Uterus (tissue), 4 donors: ENCODE measurements around the gene HGFAC. TPM values are rescaled to one million over a fixed set of nuclear protein-coding genes. Genes with fewer than 3 reads are reported as not detected.
A peak's percentile ranks its signal among the peaks of the same experiment; 100 is the strongest.
"Not testable (repeated sequence)": the region's sequence is repeated elsewhere in the genome, so short reads cannot be mapped to it uniquely, and the experiment has no call there.

ENCODE experiments used
- DNase-seq, 2 donors: peaks; one replicate each; pipeline ENCODE4 v3.0.0-alpha.2; 2019 to 2020
- H3K27ac ChIP-seq, 2 donors: fragments of 200-600 bp; sonication (generic); 1 replicate in 1 of 2; 2 replicates in 1 of 2; pipeline ENCODE4 v1.5.1; 2016 to 2018
- H3K27me3 ChIP-seq, 2 donors: fragments of 200-600 bp; sonication (generic); one replicate each; pipeline ENCODE4 v1.5.1; 2018 to 2019; ENCODE audit warnings: control low read depth in 1 of 2
- H3K36me3 ChIP-seq, 2 donors: fragments of 200-600 bp; sonication (generic); one replicate each; pipeline ENCODE4 v1.5.1; 2019; ENCODE audit warnings: control low read depth in 1 of 2
- H3K4me1 ChIP-seq, 2 donors: fragments of 200-600 bp; sonication (generic); one replicate each; pipeline ENCODE4 v1.5.1; 2018 to 2019; ENCODE audit warnings: control low read depth in 1 of 2
- H3K4me3 ChIP-seq, 2 donors: fragments of 200-600 bp; sonication (generic); 1 replicate in 1 of 2; 2 replicates in 1 of 2; pipeline ENCODE4 v1.5.1; 2018 to 2019; ENCODE audit warnings: mild to moderate bottlenecking in 1 of 2
- H3K9me3 ChIP-seq, 2 donors: fragments of 200-600 bp; sonication (generic); one replicate each; pipeline ENCODE4 v1.5.1; 2019; ENCODE audit warnings: control low read depth in 1 of 2
- CTCF ChIP-seq, 4 experiments: fragments of 200-600 bp in 2 of 4; fragments of 450-650 bp in 2 of 4; sonication (generic) in 2 of 4; IDR thresholded peaks; one replicate each; pipeline ENCODE4 v1.5.1; 2016 to 2019; ENCODE audit warnings: antibody characterized with exemption in 4 of 4, mild to moderate bottlenecking in 2 of 4, moderate library complexity in 1 of 4
- POLR2A ChIP-seq, 2 donors: fragments of 450-650 bp; IDR thresholded peaks; one replicate each; pipeline ENCODE4 v1.6.1; 2016; ENCODE audit warnings: antibody characterized with exemption in 2 of 2, mild to moderate bottlenecking in 1 of 2, moderate library complexity in 1 of 2
- intact Hi-C: fragments of 100-400 bp; cut with DNase I; formaldehyde crosslinking; loops from one replicate; pipeline ENCODE4 v1.15.1; 2023; ENCODE audit warnings: low total_unique reads
- total RNA-seq, 4 donors: library from RNA; depleted of rRNA in 3 of 4; stranded (reverse); fragments of >200 nt in 3 of 4; gene quantifications; one replicate each; pipeline versions ENCODE4 v1.1.0 to v1.2.4, GENCODE V29; 2014 to 2023
- donor health status: DM: yes; HTN: yes; CAD: no.

HGFAC gene
- total RNA-seq, 4 donors from 2014 or later, result 0.28 to 3.1 TPM; not detected in 2

- TF ChIP-seq POLR2A (IDR thresholded peaks at IDR 0.05), result no peak
- no peak for TF ChIP-seq CTCF (IDR thresholded peaks at IDR 0.05)
- DNase-seq, result peak; percentile 6 to 13
- intact Hi-C loops, result no loop called here
These were observed 33.6 kb upstream of the HGFAC start for GRCh38 chr4:3407930-3408792.

GRCh38 chr4:3408793-3409330 lies 32.9 kb upstream of the HGFAC start:
- Histone ChIP-seq H3K4me1 (no peaks in the 10 kb centered on the region), H3K27ac (no peak overlapping the region), H3K9me3 (no peaks in the 10 kb centered on the region), H3K27me3 (no peaks in the 10 kb centered on the region), H3K4me3 (no peak overlapping the region), H3K36me3 (no peaks in the 10 kb centered on the region)
- TF ChIP-seq CTCF (IDR thresholded peaks at IDR 0.05) (no peak), POLR2A (IDR thresholded peaks at IDR 0.05) (no peak)
- DNase-seq, result peak; percentile 4 to 5
- intact Hi-C loops, result no loop called here

More at GRCh38 chr4:3407930-3408792, 33.6 kb upstream of the HGFAC start:
- no peak overlapping the region for H3K27ac ChIP-seq
- no peaks in the 10 kb centered on the region for H3K4me1 ChIP-seq
- no peak overlapping the region for H3K4me3 ChIP-seq
- H3K27me3 ChIP-seq, result no peaks in the 10 kb centered on the region
- H3K9me3 ChIP-seq, result no peaks in the 10 kb centered on the region
- no peaks in the 10 kb centered on the region for H3K36me3 ChIP-seq

- H3K27ac ChIP-seq, result no peak overlapping the region
- H3K4me1 ChIP-seq, result no peaks in the 10 kb centered on the region
- no peaks in the 10 kb centered on the region for H3K27me3 ChIP-seq
- DNase-seq, result peak; percentile 6
- no peak overlapping the region for H3K4me3 ChIP-seq
- no peaks in the 10 kb centered on the region for H3K9me3 ChIP-seq
- TF ChIP-seq POLR2A (IDR thresholded peaks at IDR 0.05) (no peak), CTCF (IDR thresholded peaks at IDR 0.05) (no peak)
- no peaks in the 10 kb centered on the region for H3K36me3 ChIP-seq
- intact Hi-C loops, result no loop called here
These were observed 32.1 kb upstream of the HGFAC start for GRCh38 chr4:3409571-3410091.

GRCh38 chr4:3410401-3411135 lies 31.2 kb upstream of the HGFAC start:
- DNase-seq, result no peak
- no peaks in the 10 kb centered on the region for H3K36me3 ChIP-seq
- intact Hi-C loops, result no loop called here
- no peaks in the 10 kb centered on the region for H3K9me3 ChIP-seq
- no peaks in the 10 kb centered on the region for H3K4me1 ChIP-seq
- H3K27me3 ChIP-seq, result no peaks in the 10 kb centered on the region
- H3K4me3 ChIP-seq, result no peak overlapping the region
- no peak for TF ChIP-seq POLR2A (IDR thresholded peaks at IDR 0.05)
- TF ChIP-seq CTCF (IDR thresholded peaks at IDR 0.05), result no peak
- H3K27ac ChIP-seq, result no peak overlapping the region

- H3K36me3 ChIP-seq, H3K27ac ChIP-seq, H3K4me1 ChIP-seq, H3K4me3 ChIP-seq, H3K27me3 ChIP-seq, intact Hi-C loops, H3K9me3 ChIP-seq: not testable (repeated sequence)
- DNase-seq, result peak in 1 of 2 donors; percentile 9
These were observed 30.6 kb upstream of the HGFAC start for GRCh38 chr4:3411190-3411589.
